Loucy (cell line): Measurements from ENCODE around the gene CERS4.

Experiments
- H2AFZ ChIP-seq: fragments of 200-600 bp; sonication (generic); 2 replicates; pipeline ENCODE4 v1.6.0; 2016; ENCODE audit warnings: antibody characterized with exemption, mild to moderate bottlenecking, low read length, moderate library complexity
- H3F3A ChIP-seq: fragments of 200-600 bp; 2 replicates; pipeline ENCODE4 v1.6.0; 2016; ENCODE audit warnings: antibody characterized with exemption, low read depth, mild to moderate bottlenecking
- H3K27me3 ChIP-seq: fragments of 200-600 bp; sonication (generic); 2 replicates; pipeline ENCODE4 v1.6.1; 2014; ENCODE audit warnings: low read length, mild to moderate bottlenecking; ENCODE audit not compliant: insufficient read depth, poor library complexity, severe bottlenecking
- H3K36me3 ChIP-seq: fragments of 200-600 bp; sonication (generic); 2 replicates; pipeline ENCODE4 v1.6.1; 2016; ENCODE audit warnings: low read length; ENCODE audit not compliant: insufficient read depth
- H3K4me1 ChIP-seq: fragments of 200-600 bp; sonication (generic); 2 replicates; pipeline ENCODE4 v1.5.1; 2014; ENCODE audit warnings: low read length, mild to moderate bottlenecking; ENCODE audit not compliant: insufficient read depth, poor library complexity, severe bottlenecking
- H3K4me2 ChIP-seq: fragments of 200-600 bp; sonication (generic); 2 replicates; pipeline ENCODE4 v1.6.0; 2014; ENCODE audit warnings: antibody characterized with exemption, low read length, low read depth, mild to moderate bottlenecking; ENCODE audit not compliant: poor library complexity, severe bottlenecking
- H3K4me3 ChIP-seq: fragments of 200-600 bp; sonication (generic); 2 replicates; pipeline ENCODE4 v1.5.1; 2014; ENCODE audit warnings: low read length, mild to moderate bottlenecking, mixed read lengths; ENCODE audit not compliant: poor library complexity, severe bottlenecking
- H3K79me2 ChIP-seq: fragments of 200-600 bp; sonication (generic); 2 replicates; pipeline ENCODE4 v1.6.1; 2014; ENCODE audit warnings: low read length; ENCODE audit not compliant: insufficient read depth
- H3K9ac ChIP-seq: fragments of 200-600 bp; sonication (generic); 2 replicates; pipeline ENCODE4 v1.6.0; 2014; ENCODE audit warnings: mild to moderate bottlenecking, low read depth, low read length, moderate library complexity; ENCODE audit not compliant: poor library complexity, severe bottlenecking
- H3K9me2 ChIP-seq: fragments of 200-600 bp; sonication (generic); replicated peaks from 2 replicates; pipeline ENCODE4 v1.6.1; 2016; ENCODE audit warnings: low read depth, low read length, mixed read lengths
- H3K9me3 ChIP-seq: fragments of 200-600 bp; sonication (generic); 2 replicates; pipeline ENCODE4 v1.6.1; 2014; ENCODE audit warnings: mild to moderate bottlenecking, antibody characterized with exemption, low read length, low read depth; ENCODE audit not compliant: insufficient read depth
- H4K20me1 ChIP-seq: fragments of 200-600 bp; sonication (generic); 2 replicates; pipeline ENCODE4 v1.6.0; 2014; ENCODE audit warnings: antibody characterized with exemption, low read length, mild to moderate bottlenecking; ENCODE audit not compliant: insufficient read depth, poor library complexity, severe bottlenecking
- CTCF ChIP-seq: fragments of 200-600 bp; sonication (generic); conservative IDR thresholded peaks from 2 replicates; pipeline ENCODE4 v1.5.1; 2014; ENCODE audit warnings: mild to moderate bottlenecking, antibody characterized with exemption, low read length
- EZH2phosphoT487 ChIP-seq: fragments of 200-600 bp; IDR thresholded peaks from 2 replicates; pipeline ENCODE4 v1.6.1; 2018; ENCODE audit warnings: antibody characterized with exemption, mild to moderate bottlenecking, moderate library complexity, borderline replicate concordance

The CERS4 gene

GRCh38 chr19:8208119-8208921, 850 bp upstream of the CERS4 start:
- Histone ChIP-seq H3K36me3 (no peaks in the 10 kb centered on the region), H3K9me3 (no peaks in the 10 kb centered on the region), H3K4me1 (peaks cover 24% of the 10 kb centered on the region), H3K4me2 (peak overlapping the region; percentile 27), H3K9ac (peak overlapping the region; percentile 42), H4K20me1 (peaks cover 7% of the 10 kb centered on the region), H3K9me2 (no peaks in the 10 kb centered on the region), H3K27me3 (no peaks in the 10 kb centered on the region), H2AFZ (no peak overlapping the region), H3K79me2 (peaks cover 35% of the 10 kb centered on the region), H3K4me3 (peak overlapping the region; percentile 59), H3F3A (no peaks in the 10 kb centered on the region)
- no peak for TF ChIP-seq CTCF
- no peak for TF ChIP-seq EZH2phosphoT487

GRCh38 chr19:8209462-8210378, 550 bp downstream of the CERS4 start:
- Histone ChIP-seq H3K9me3 (no peaks in the 10 kb centered on the region), H2AFZ (0 out of 2 replicates have a peak overlapping the region, but pooled peaks have one; percentile 20), H3K79me2 (peaks cover 45% of the 10 kb centered on the region), H3K4me1 (peaks cover 34% of the 10 kb centered on the region), H3K36me3 (no peaks in the 10 kb centered on the region), H3K9me2 (no peaks in the 10 kb centered on the region), H3K9ac (peak overlapping the region; percentile 76), H3K4me2 (peak overlapping the region; percentile 73), H3K4me3 (peak overlapping the region; percentile 77), H3K27me3 (no peaks in the 10 kb centered on the region), H3F3A (no peaks in the 10 kb centered on the region), H4K20me1 (peaks cover 7% of the 10 kb centered on the region)
- TF ChIP-seq CTCF (no peak), EZH2phosphoT487 (no peak)

- no peaks in the 10 kb centered on the region for H3K9me2 ChIP-seq
- H3K9me3 ChIP-seq = no peaks in the 10 kb centered on the region
- peak overlapping the region; percentile 73 for H3K4me2 ChIP-seq
- H2AFZ ChIP-seq = no peak overlapping the region
- H3K36me3 ChIP-seq = no peaks in the 10 kb centered on the region
- H3F3A ChIP-seq = no peaks in the 10 kb centered on the region
- H3K79me2 ChIP-seq = peaks cover 49% of the 10 kb centered on the region
- peak overlapping the region; percentile 76 for H3K9ac ChIP-seq
- H3K4me3 ChIP-seq = peak overlapping the region; percentile 77
- no peak for TF ChIP-seq EZH2phosphoT487
- TF ChIP-seq CTCF = no peak
- H3K27me3 ChIP-seq = no peaks in the 10 kb centered on the region
- H4K20me1 ChIP-seq = peaks cover 7% of the 10 kb centered on the region
- H3K4me1 ChIP-seq = peaks cover 43% of the 10 kb centered on the region
These were observed 1.4 kb downstream of the CERS4 start for GRCh38 chr19:8210421-8211101.
